Activated naive CD4-positive, alpha-beta T cell treated with anti-CD3 and anti-CD28 coated beads, Interleukin-2, amount 50 U/mL, for 72 hours (primary cell): ENCODE measurements around the gene PIGBOS1. TPM values are rescaled to one million over a fixed set of nuclear protein-coding genes. Genes with fewer than 3 reads are reported as not detected.
A peak's percentile ranks its signal among the peaks of the same experiment; 100 is the strongest.
"Not testable (repeated sequence)": the region's sequence is repeated elsewhere in the genome, so short reads cannot be mapped to it uniquely, and the experiment has no call there.

ENCODE experiments used
- ATAC-seq, 2 donors: fragments of 150-1000 bp; cut with Tn5 transposase; 2 replicates each; pipeline ENCODE4 v1.10.0; 2021; ENCODE audit warnings: mild to moderate bottlenecking in 2 of 2, moderate library complexity in 2 of 2
- DNase-seq, 2 donors: peaks; one replicate each; pipeline ENCODE4 v3.0.0; 2021 to 2022; ENCODE audit warnings: low spot score in 2 of 2
- H3K27ac Mint-ChIP-seq, 2 donors: one replicate each; pipeline ENCODE4 v1.8.0; 2022; ENCODE audit warnings: mild to moderate bottlenecking in 2 of 2, mixed read lengths in 2 of 2
- H3K36me3 Mint-ChIP-seq, 2 donors: one replicate each; pipeline ENCODE4 v1.8.0; 2022; ENCODE audit warnings: mixed read lengths in 2 of 2
- H3K9me3 Mint-ChIP-seq, 2 donors: one replicate each; pipeline ENCODE4 v1.8.0; 2022; ENCODE audit warnings: mixed read lengths in 2 of 2
- total RNA-seq, 2 donors: library from RNA; stranded (reverse); gene quantifications; one replicate each; pipeline ENCODE4 v1.2.3, GENCODE V29; 2022

Gene PIGBOS1
- total RNA-seq, 2 donors from 2014 or later, result 4.8 to 9.7 TPM

- Mint-ChIP-seq H3K36me3 (peaks cover 13 to 26% of the 10 kb centered on the region in 2 donors), H3K27ac (peak overlapping the region; percentile 31 to 93), H3K9me3 (no peaks in the 10 kb centered on the region)
- DNase-seq, result no peak
- no peak for ATAC-seq
Observed at GRCh38 chr15:55281517-55282228, 37.2 kb downstream of the PIGBOS1 start.

- not testable (repeated sequence) for H3K9me3 Mint-ChIP-seq, ATAC-seq, DNase-seq
- Mint-ChIP-seq H3K36me3 (peaks cover 5 to 16% of the 10 kb centered on the region in 2 donors), H3K27ac (peak overlapping the region; percentile 93 to 94)
Observed at GRCh38 chr15:55280589-55280988, 38.3 kb downstream of the PIGBOS1 start.

DNA sequence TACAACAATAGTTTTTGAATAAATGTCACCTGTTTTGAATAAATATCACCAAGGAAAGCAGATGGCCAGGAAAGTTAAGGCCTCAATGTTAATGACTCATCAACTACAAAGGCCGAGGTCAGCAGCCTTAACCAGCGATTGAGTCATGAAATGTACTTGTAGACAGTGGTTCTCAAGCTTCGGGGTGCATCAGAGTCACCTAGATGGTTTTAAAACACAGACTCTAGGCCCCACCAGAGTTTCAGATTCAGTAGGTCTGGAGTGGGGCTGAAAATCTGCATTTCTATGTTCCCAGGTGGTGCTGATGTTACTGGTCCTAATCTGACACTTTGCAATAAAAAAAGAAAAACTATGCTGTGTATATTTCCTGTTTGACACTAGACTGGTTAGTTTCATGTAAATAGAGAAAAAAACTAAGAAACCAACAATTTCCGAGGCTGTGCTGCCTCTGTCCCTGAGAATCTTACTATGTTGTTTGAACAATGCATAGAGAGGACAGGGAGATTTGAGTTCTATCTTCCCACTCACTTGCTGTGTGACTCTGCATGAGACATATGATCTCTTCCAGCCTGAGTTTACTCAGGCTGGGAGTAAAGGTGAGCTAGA lies 39.1 kb downstream of the PIGBOS1 start:
- peak overlapping the region; percentile 93 to 98 for H3K27ac Mint-ChIP-seq
- no peaks in the 10 kb centered on the region for H3K9me3 Mint-ChIP-seq
- H3K36me3 Mint-ChIP-seq, result peaks cover 5 to 20% of the 10 kb centered on the region in 2 donors
- peak; percentile 83 to 87 for ATAC-seq
- DNase-seq, result peak in 1 of 2 donors; percentile 58

DNA sequence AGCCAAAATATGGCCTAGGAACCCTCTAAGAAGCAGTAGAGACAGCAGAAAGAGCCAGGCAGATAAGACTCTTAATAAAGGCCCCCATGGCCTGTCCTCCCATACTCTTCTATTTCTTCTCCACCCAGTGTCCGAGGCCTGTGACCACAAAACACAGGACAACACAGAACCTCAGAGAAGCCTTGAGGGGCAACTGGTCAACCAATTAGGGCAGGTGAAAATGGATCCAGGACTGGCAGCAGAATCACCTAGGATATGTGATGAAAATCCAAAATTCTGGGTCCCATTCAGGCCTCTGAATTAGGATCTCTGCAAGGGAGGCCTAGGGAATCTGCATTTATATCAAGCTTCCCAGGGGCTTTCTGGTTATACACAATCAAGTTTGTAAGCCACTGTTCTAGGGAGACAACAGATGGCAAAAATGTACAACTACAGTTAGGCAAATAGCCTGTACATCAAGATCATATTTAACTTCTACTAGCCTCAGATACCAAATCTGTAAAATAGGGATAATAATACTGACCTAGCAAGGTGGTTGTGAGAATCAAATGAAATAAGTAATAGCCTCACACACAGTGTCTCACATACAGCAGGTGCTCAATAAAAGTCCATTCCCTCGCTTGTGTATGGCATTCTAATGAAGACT lies 39.7 kb downstream of the PIGBOS1 start:
- Mint-ChIP-seq H3K36me3 (peaks cover 5 to 17% of the 10 kb centered on the region in 2 donors), H3K27ac (peak overlapping the region; percentile 93 to 98), H3K9me3 (no peaks in the 10 kb centered on the region)
- ATAC-seq (no peak), DNase-seq (no peak)

GRCh38 chr15:55277715-55278114 lies 41.2 kb downstream of the PIGBOS1 start:
- DNase-seq (no peak), ATAC-seq (no peak)
- H3K36me3 Mint-ChIP-seq, result peaks cover 7 to 30% of the 10 kb centered on the region in 2 donors
- peaks cover 0 to under 1% of the 10 kb centered on the region in 2 donors for H3K9me3 Mint-ChIP-seq
- H3K27ac Mint-ChIP-seq, result peak overlapping the region; percentile 93 to 97

DNA sequence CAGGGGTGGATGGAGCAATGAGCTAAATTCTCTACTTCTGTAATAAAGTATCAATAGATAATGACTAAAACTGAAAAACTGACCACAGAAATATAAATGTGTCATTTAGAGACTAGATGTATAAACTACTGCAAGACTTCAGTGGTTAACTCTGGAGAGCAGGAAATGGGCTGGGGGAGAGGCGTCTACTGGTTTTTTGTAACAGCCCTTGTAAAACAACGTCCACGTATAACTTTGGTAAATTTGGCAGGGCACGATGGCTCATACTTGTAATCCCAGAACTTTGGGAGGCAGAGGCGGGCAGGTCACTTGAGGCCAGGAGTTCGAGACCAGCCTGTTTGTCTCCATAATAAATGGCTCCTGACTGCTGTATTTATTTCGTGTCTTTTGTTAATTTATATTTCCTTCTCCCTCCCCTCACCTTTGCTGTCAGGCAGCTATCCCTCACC lies 41.8 kb downstream of the PIGBOS1 start:
- Mint-ChIP-seq H3K27ac (peak overlapping the region; percentile 93 to 97), H3K9me3 (peaks cover 0 to 4% of the 10 kb centered on the region in 2 donors), H3K36me3 (peaks cover 10 to 34% of the 10 kb centered on the region in 2 donors)
- DNase-seq, result peak; percentile 53 to 68
- ATAC-seq, result peak; percentile 56 to 73

GRCh38 chr15:55276324-55276723 lies 42.6 kb downstream of the PIGBOS1 start:
- peaks cover 14 to 40% of the 10 kb centered on the region in 2 donors for H3K36me3 Mint-ChIP-seq
- peaks cover 0 to 4% of the 10 kb centered on the region in 2 donors for H3K9me3 Mint-ChIP-seq
- ATAC-seq, result no peak
- H3K27ac Mint-ChIP-seq, result peak overlapping the region; percentile 93 to 97
- no peak for DNase-seq

DNA sequence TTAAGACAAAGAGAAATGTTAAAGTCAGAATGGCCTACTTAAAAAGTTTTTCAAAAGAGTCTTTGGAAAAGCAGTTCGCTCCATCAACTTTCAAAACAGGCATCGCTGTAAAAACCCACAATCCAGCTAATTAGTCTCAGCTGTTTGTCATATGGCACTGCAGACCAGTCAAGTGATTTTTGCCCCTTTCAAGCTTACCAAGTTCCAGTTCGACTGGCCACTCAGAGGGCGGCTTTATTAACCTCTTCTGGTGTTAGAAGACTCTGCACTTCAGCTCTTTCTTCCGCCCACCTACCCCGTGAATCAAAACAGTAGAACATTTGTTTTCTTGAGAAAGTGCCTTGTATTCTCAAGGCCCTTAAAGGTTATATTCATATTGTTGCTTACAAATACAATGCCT lies 48.6 kb downstream of the PIGBOS1 start:
- H3K27ac Mint-ChIP-seq, result no peak overlapping the region
- H3K9me3 Mint-ChIP-seq, result peaks cover 0 to 8% of the 10 kb centered on the region in 2 donors
- ATAC-seq, result no peak
- DNase-seq, result no peak
- H3K36me3 Mint-ChIP-seq, result peaks cover 44 to 73% of the 10 kb centered on the region in 2 donors

DNA sequence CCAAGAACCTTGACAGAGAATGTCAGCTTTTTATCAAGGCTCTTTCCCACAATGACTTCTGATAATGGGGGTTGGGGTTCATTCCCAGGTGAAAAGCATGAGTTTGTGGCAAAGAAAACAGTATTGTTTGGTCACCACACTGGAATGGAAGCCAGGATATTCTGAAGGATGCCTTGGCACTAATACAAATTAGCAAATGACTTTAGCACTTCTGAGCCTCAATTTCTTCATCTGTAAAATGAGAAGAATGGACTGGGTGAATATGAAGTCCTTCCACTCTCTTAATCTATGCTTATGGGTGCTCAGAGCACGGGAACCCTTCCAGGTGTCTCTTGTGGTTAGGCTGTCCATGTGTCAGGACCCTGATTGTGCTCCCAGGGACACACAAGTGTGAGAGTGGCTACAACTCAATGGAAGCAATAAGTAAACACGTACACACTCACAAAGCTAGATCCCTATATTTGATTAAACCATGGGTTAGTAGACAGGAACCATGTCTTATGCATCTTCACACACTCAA lies 50.7 kb downstream of the PIGBOS1 start:
- H3K9me3 Mint-ChIP-seq, result peaks cover 0 to 8% of the 10 kb centered on the region in 2 donors
- ATAC-seq, result no peak
- H3K27ac Mint-ChIP-seq, result peak overlapping the region; percentile 90 to 91
- DNase-seq, result no peak
- peaks cover 45 to 65% of the 10 kb centered on the region in 2 donors for H3K36me3 Mint-ChIP-seq

DNA sequence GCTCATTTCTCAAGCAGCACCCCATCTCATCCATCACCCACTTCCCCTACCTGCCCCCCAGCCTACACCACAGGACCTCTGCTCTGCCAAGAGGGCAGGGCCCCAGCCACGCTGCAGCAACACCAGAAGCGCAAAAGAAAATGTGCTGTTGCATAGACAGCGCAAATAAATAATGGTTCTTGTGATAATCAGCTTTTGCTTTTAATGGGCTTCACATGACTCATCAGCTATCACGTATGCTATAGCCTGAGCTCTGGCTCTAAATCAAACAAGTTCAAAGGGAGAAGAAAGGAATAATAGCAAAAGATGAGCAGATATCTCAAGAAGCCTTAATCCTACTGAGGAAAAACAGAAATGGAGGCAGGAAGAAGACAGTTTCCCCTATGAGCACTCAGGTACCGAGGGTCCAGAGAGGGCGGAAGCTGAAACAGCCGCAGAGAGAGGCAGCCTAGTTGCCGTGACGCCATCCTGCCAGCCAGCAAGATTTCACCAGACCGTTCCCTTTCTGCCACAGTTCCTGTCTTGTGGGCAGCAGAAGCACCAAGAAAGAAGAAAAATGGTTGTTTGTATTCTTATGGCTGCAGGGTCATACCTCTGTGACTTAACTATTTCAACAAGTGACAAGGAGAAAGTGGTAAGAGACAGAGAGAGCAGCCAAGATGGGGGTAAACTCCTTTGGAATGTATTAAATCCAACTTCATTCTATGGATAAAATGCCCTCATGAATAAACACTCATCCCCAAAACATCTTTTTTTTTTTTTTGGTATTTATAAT lies 51.3 kb downstream of the PIGBOS1 start:
- peak; percentile 88 to 98 for ATAC-seq
- peaks cover 0 to 6% of the 10 kb centered on the region in 2 donors for H3K9me3 Mint-ChIP-seq
- DNase-seq, result peak in 1 of 2 donors; percentile 75
- peak overlapping the region; percentile 90 to 91 for H3K27ac Mint-ChIP-seq
- peaks cover 42 to 66% of the 10 kb centered on the region in 2 donors for H3K36me3 Mint-ChIP-seq

Other genes starting within 250 kb of the PIGBOS1 start
- gene RSL24D1, start 122.2 kb downstream of the PIGBOS1 start, total RNA-seq, result 100 to 1,000 TPM; 133 to 137 TPM
- gene RAB27A, start 29.3 kb downstream of the PIGBOS1 start, total RNA-seq, result 100 to 1,000 TPM in 1 of 2 donors, 10 to 100 TPM in 1; 99.3 to 111 TPM
- 10 to 100 TPM; 21.4 to 24.7 TPM for gene PIGB, start 99 bp upstream of the PIGBOS1 start, total RNA-seq
- gene CCPG1, start 89.2 kb upstream of the PIGBOS1 start, total RNA-seq, result 10 to 100 TPM in 1 of 2 donors, 1 to 10 TPM in 1; 9.0 to 15.8 TPM
- not detected for gene PIERCE2, start 89.4 kb upstream of the PIGBOS1 start, total RNA-seq
- gene DNAAF4, start 189.1 kb upstream of the PIGBOS1 start, total RNA-seq, result under 1 TPM in 1 of 2 donors, not detected in 1; 0.21 TPM